GM18858 (cell line): ENCODE measurements around the gene MAGI2.

Source experiments
- ATAC-seq: cut with Tn5 transposase; IDR thresholded peaks from one replicate; pipeline ENCODE4 v1.9.1; 2021; ENCODE audit not compliant: unreplicated experiment

Gene MAGI2

DNA sequence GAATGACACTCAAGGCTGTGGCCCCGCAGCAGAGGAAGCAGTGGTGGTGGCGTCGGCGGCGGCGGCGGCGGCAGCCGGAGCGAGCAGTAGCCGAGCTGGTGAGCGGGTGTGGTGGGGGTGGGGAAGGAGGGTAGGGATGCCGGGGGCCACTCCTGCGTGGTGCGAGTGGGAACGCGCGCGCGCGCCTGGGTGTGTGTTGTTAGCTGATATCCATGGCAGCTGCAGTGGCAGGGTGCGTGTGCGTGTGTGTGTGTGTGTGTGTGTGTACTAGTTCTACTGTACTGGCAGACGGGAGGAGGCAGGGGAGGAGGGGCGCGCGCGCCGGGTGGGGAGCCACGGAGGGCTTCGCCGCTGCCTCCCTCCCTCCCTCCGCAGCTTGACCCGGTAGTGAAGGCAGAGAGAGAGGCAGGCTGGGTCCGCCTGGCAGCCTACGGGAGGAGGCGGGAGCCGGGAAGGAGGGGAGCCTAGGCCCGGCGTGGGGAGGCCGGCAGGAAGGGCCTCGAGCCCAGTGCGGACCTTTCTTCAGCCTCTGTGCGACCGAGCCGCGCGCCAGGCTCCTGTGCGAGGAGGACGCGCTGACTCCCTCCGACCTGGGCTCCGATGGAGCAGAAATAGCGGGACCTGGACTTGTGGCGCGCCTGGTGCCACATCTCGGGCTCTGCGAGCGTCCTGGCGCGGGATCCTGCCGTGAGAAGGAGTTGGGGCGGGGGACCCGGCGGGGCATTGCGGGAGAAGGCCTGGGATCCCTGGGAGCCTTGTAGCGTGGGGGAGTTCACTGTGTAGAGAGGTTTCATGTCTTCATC lies at the start of gene MAGI2:
TSS of gene MAGI2 (minus strand) at position 110 of the 803 bp plus-strand sequence. CDS start 347 bp downstream, outside the sequence.
- no peak for ATAC-seq

DNA sequence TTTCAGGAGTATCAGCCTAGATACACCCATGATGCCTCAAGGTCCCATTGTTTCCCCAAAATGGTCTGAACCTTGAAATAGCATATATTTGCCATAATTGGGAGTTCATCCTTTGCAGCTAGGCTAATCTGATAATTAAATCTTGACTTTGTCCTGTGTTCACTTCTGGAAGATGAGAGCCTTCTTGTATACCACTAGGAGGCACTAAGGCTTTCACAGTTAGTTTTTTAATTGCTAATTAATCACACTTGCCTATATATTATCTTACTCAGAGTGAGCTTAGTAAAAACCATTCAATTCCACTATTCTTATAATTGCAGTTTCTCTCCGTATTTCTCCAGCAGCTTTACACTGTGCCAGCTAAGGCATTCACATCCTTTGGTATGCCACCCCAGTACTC lies 48.7 kb upstream of the MAGI2 start:
- no peak for ATAC-seq

DNA sequence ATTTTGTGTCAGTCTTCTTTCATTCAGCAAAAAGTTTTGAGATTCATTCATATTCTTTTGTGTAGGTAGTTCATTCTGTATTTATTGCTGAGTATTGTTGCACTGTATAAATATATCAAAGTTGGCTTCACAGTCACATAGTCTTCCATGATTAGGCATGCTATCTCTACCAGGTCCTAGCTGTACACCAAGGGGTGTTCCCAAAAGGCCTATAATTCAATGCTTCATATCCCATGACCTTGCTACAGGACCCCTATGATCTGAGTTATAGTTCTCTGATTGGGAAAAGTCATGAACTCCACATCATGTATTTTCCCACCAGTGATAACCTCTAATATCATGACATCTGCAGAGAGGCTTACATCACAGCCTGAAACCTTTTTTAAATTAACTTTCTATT lies 47.3 kb upstream of the MAGI2 start:
- no peak for ATAC-seq

DNA sequence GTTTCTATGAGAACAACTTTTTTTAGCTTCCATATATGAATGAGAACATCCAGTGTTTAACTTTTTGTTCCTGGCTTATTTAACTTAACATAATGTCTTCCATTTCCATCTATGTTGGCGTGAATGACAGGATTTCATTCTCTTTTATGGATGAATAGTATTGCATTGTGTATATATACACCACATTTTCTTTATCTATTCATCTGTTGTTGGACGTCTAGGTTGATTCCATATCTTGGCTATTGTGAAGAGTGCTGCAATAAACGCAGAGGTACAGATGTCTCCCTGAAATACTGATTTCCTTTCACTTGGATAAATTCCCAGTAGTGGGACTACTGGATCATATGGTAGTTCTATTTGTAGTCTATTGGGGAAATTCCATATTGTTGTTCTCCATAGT lies 44.3 kb upstream of the MAGI2 start:
- no peak for ATAC-seq

DNA sequence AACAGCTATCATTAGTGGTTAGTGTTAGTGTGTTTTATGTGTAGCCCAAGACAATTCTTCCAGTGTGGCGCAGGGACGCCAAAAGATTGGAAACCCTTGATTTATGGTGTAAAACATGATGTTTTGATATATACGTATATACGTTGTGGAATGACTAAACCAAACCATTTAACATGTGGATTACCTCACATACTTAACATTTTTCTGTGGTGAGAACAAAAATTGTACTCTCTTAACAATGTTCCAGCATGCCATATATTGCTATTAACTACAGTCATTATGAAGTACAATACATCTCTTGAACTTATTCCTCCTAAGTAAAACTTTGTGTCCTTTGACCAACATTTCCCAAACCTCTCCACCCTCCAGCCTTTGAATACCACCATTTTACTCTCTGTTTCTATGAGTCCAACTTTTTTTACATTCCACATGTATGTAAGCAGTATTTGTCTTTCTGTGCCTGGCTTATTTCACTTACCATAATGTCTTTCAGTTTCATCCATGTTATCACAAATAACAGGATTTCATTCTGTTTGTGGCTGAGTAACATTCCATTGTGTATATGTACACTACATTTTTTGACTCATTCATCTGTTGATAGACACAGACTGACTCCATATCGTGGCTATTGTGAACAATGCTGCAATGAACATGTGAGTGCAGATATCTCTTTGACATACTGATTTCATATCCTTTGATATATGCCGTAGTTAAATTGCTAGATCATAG lies 42.2 kb upstream of the MAGI2 start:
- ATAC-seq, result no peak

DNA sequence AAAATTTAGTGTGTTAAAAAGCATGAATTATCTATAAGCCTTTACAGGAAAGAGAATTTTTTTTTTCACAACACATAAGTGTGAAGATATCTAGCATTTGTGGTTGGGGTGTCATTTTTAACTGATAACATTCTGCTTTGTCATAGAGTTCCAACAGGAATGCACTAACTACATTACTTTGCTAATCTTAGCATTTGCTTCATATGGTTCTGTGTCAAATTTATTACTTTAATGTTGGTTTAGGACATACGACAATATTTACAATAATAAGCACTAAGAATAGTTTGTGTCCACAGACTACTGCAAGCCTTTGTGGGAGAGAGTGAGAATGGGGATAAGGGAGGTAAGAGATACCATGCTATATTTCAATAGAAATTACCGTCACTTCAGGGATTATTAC lies 40.6 kb upstream of the MAGI2 start:
- no peak for ATAC-seq

DNA sequence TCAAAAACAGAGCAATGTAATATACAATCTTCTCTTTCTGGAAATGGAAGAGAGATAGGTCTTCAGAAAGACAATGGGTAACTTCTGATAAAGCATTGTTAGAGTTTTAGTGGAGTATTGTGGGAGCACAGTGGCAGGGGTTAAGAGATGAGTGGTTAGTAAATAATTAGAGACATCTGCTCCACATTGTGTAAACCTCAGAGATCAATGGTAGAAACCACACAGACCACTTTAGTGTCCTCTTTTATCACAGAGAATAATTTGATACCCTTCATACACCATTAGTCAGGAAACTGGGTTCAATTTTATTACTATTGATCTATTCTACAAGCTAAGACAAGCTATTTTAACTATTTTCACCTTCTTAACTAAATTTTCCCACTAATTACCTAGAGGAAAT lies 35.9 kb upstream of the MAGI2 start:
- ATAC-seq, result no peak

DNA sequence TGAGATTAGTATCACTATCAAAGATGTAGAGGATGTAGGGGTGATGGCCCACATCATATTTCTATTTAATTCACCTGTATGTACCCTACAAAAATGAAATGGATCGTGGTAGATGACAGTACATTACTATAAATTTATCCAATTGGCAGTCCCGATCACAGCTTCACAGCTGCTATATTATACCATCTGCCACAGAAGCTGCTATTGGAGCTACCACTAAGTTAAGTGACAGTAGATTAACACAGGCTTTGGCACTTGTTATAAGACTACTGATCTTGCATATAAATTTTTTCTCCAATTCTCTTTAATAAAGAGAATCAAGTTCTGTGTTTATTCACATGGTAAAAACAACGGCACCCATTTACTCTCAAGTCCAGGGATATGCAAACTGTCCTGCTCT lies 24.9 kb upstream of the MAGI2 start:
- no peak for ATAC-seq

DNA sequence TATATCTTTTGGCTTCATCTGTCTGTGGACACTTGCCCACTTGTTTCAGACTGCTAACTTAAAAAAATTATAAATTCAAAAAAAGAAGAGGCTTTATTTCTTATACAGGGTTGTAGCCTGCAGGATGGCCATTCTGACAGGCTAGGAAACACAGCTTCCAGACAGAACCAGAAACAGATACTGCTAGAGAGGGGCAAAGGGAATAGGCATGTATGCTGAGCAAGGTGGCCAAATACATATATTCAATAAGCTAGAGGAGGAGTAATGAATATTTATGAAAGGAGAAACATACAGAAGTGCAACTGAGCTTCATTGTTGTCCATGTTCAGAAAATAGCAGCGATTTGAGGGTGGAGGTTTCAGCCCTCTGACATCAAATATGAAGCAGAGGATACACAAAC lies 22.0 kb upstream of the MAGI2 start:
- no peak for ATAC-seq

DNA sequence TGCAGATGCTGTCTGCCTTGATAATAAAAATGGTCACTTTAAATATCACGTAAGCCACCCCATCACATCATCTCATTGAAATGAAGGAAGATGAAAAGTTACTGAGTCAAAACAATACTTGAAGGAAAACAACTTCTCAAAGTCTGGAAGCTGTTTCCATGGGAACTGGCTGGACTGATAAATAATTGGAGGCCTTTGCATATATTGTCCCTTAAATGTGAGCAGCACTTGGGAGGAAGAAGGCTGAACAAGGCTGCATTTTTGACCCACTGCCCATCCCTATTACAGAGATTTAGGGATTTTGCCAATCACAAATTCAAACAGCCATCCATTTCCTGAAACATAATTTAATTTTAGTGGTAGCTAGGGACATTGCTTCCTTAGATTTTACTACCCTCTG lies 18.2 kb upstream of the MAGI2 start:
- no peak for ATAC-seq

DNA sequence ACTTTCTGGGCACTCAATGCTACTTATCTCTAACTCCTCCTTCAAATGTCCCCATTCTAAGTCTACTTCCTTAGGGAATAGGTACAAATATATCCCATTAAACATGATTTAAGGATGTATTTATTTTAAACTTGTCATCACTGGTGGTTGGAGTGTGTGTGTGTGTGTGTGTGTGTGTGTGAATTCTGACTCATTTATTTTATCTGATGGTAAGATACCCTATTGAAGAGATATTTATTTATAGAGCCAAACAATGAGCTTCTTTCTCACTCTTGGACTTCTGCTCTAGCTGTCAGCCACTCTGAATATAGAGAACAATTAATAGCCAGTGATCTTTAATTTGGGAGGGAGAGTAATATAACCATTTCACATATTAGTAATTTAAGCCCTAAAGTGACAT lies 17.8 kb upstream of the MAGI2 start:
- ATAC-seq, result no peak

DNA sequence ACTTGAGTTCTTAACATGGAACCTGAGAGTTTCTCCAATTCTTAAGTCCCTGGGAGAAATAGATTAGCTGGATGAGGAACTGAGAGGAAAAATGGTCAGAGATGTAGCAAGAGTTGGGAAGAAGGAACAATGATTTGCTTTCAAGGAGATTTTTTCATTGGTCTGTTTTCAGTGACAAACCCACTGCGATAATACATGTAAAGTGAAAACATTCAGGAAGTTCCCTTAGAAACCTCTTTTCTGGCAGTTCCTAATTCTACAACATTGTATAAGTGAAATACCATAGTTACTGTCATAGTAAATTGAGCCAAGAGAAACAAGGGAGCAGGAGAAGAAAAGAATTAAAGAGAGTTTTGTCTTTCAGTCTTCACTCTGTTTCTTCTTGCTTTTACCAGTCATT lies 12.1 kb upstream of the MAGI2 start:
- no peak for ATAC-seq

DNA sequence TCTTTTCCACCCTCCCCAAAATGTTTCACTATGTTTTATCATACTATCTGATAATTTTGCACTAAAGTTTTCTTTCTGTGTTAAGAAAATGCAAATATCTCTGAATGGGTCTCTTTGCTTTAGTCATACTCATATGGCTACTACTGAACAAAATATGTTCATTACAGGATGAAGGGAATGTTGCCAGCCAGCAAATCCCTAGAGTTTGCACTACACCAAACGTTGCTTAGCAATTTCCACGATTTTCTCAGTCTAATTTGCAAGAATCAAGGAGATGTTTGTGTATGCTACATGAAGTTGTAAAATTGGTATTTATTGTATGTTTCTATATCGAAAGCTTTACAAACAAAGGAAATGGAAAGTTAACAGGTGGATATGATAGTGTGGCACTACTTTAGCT lies 10.6 kb upstream of the MAGI2 start:
- ATAC-seq, result no peak

DNA sequence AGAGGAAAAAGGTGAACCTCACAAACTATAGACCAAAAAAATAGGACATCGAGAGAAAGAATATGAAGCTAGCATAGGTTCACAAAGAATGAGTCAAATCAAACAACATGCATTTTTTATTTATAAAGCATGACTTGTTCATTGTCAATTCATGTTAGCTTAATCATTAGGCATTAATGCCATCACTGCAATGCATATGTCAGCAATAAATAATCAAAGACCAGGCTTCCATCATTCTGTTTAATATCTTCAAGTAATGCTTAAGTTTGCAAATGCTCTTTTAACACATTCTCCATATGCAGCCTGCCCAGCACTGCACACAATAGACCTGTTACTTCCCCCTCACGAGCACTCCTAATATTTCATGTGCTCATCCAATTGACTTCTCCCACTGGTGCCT lies 8.9 kb upstream of the MAGI2 start:
- no peak for ATAC-seq

DNA sequence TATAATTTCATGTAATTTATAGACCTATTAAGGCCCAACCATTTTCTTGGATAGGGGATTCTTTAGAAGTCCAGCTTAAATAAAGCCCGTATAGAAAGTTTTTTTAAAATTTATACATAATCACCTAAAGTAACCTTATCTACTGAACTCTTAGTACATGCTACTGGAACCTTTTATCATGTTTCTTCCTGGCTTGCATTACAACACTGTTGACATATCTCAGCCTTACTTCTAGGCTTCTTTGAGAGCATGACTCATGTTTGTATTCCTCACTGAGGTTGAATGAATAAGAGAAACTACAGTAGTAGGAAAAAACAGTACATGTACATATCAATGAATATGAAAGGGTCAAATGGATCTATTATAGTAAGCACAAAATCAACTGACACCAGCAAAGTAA lies 8.2 kb upstream of the MAGI2 start:
- ATAC-seq, result no peak

DNA sequence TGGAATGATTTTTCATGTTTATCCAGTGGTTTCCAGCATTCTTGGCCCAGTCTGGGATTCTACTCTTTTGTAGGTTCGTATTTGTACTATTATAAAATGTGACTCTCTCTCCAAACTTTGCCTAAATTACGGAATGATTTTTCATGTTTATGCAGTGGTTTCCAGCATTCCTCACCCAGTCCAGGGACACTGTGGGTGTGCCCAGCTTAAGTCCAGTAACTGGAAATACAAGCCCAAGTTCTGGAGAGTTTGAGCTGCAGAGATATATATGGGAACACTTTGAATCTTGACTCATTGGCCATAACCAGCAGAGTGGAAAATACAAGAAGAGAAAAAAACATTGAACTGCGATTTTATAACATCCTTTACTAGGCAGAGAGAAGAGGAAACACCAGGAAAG lies 5.9 kb upstream of the MAGI2 start:
- ATAC-seq, result no peak

DNA sequence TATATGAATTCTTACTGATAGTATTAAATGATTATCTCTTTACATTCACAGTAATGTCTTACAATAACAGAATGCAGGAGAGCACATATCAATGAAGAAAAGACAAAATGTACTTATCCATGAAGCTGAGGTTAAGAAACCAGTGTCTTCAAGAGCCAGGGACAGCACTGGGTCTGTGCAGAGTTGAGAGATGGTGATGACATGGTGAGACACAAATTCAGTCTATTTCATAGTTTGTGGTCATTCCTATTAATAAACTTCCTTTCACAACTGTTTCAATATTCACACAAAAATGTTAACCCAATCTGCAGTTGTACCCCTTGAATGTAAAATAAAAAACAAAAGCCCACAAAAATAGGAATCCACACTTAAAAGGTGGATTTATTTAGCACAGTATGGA lies 5.3 kb upstream of the MAGI2 start:
- no peak for ATAC-seq

DNA sequence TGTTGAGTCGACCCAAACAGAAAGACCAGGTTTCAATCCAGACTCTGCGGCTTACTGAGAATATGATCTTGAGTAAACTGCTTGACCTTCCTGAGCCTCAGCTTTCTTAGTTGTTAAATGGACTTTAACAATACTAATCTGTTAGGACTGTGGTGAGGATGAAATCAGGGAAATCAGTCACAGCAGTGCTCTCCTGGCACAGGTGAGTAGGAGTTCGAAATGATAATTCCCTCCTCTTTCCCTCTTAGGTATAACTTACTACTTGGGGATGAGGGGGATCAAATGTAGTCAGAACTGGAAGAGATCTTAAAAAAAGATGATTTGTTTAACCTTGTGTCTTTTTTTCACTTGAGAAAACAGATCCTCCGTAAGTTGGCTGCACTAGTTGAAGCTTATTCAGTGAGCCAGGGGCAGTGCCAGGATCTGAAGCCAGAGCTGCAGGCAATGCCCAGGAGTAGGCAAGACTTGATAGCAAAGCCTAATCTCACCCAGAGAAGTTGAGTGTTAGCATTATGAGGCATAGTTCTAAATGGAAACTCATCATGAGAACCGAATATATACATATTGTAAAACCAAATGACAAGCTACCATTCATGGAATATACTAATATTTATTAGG lies 1.8 kb upstream of the MAGI2 start:
- ATAC-seq, result no peak

DNA sequence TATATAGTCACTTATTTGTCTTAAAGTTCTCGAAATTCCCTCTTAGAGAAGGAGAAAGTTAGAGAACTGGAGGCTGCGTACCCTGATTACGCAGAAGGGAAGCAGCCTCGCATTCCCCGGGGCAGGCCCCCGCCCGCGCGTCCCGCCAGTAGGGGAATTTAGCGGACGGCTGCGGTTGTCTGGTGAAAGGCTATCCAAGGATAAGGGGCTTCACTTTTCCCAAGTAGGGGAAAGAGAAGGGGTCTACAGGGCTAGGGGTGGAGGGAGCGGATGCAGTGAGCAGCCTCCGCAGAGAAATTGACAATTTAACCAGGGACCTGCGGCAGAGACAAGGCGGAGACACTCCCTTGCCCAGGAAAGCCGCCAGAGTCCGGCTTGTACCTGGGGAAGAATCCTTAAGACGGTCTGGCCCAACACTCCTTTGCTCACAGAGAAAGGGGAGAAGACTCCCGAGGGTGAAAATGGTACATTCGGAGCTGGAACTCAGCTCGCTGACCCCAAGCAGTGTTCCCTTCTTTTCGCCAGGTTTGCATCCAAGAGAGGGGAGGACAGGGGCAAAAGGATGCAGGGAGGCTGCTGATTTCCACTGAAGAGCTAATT lies 994 bp upstream of the MAGI2 start:
- ATAC-seq, result no peak

DNA sequence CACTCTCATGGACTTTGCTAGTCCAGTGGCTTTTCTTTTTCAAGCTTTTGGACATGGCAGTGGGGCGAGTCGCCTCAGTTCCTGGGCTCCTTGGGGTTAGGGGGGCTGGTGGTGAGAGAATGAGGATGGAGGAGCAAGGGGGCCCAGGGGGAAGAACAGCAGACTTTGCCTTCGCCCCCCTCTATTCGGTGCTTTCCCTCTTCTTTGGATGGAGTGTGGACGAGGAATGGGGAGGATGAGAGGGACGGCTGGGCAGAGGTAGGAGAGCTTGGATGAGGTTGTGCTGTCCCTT lies 255 bp downstream of the MAGI2 start:
- ATAC-seq, result no peak

DNA sequence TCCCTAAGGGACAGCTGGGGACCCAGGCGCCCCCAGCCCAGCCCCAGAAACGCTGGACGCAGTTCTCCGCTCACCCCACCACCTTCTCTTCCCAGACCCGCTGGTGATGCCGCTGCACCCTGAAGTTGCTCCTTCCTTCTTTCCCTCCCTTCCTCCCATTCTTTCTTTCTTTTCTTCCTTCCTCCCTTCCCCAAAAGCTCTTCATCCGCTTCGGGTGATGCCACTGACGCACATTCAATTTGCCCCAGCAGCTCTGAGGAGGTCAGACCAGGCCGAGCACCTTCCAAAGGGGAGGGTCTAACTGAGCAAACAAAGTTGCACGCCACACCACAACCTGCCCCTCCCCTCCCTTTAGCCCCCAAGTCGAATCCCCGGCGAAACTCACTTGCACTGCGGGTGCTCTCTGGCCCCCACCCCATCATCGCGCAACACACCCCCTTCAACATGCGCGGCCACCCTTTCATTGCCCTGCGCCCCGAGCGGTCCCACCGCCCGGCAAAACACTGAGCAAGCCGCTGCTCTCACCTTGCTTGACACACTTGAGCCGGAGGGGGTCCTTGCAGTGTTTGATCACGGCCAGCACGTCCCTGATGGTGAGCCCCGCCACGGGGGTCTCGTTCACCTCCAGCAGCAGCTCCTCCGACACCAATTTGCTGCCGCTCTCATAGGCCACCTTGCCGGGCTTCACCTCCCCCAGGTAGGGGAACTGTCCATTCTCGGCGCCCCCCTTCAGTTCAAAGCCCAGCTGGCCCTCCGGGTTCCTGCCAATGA lies 787 bp downstream of the MAGI2 start:
- ATAC-seq, result no peak
